ENCODE measurements around the gene BCL6.

DNA sequence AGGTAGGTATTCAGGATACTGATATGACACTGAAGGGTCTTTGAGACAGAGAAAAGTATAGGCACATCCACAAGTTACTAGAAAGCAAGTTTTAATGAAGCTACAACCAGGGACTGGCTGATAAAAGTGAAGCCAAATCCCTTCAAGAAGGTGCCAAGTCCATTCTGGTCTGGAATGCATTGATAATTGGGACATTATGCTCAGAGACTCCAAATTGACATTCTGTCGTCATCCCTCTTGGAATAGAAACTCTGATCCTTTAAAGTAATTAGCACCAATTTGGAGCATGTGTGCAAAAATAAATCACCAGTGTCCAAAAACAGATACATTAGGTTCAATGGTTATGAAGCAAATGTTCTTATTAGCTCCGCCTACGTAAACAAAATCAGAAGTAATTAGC, 47.3 kb upstream of the BCL6 start:
- TF ChIP-seq TAF1 (IDR thresholded peaks at IDR 0.05; ENCODE audit: borderline replicate concordance, insufficient read depth, low read length), result no peak
- no peak for TF ChIP-seq SIN3A (IDR thresholded peaks at IDR 0.05; ENCODE audit: borderline replicate concordance, insufficient read depth, low read length)
- no peak for TF ChIP-seq POLR2AphosphoS5 (IDR thresholded peaks at IDR 0.05; ENCODE audit: low read depth, low read length)
- TF ChIP-seq, protein P1, sequence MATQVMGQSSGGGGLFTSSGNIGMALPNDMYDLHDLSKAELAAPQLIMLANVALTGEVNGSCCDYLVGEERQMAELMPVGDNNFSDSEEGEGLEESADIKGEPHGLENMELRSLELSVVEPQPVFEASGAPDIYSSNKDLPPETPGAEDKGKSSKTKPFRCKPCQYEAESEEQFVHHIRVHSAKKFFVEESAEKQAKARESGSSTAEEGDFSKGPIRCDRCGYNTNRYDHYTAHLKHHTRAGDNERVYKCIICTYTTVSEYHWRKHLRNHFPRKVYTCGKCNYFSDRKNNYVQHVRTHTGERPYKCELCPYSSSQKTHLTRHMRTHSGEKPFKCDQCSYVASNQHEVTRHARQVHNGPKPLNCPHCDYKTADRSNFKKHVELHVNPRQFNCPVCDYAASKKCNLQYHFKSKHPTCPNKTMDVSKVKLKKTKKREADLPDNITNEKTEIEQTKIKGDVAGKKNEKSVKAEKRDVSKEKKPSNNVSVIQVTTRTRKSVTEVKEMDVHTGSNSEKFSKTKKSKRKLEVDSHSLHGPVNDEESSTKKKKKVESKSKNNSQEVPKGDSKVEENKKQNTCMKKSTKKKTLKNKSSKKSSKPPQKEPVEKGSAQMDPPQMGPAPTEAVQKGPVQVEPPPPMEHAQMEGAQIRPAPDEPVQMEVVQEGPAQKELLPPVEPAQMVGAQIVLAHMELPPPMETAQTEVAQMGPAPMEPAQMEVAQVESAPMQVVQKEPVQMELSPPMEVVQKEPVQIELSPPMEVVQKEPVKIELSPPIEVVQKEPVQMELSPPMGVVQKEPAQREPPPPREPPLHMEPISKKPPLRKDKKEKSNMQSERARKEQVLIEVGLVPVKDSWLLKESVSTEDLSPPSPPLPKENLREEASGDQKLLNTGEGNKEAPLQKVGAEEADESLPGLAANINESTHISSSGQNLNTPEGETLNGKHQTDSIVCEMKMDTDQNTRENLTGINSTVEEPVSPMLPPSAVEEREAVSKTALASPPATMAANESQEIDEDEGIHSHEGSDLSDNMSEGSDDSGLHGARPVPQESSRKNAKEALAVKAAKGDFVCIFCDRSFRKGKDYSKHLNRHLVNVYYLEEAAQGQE (IDR thresholded peaks at IDR 0.05; ENCODE audit: insufficient read depth in 1 of 2, low read depth in 2 of 2, low read length in 2 of 2), result no peak
- no peak for TF ChIP-seq FOXP2 (optimal IDR thresholded peaks at IDR 0.05; ENCODE audit: borderline replicate concordance, extremely low read depth, extremely low read length, insufficient read depth)

Measured in PFSK-1 (cell line).